K562 (cell line): ENCODE data around the gene FAM234B. TPM values are rescaled to one million over a fixed set of nuclear protein-coding genes. Genes with fewer than 3 reads are reported as not detected.

Source experiments
- ATAC-seq: fragments of 200-7000 bp; cut with Tn5 transposase; 3 replicates; pipeline ENCODE4 v1.9.1; 2020; ENCODE audit warnings: moderate library complexity
- BruUV-seq: library from RNA; stranded (reverse); fragments of 400-500 nt; replicated peaks from 2 replicates; lab custom pipeline; 2021; lab: Mats Ljungman, UMichigan
- CTCF ChIA-PET: fragments of 300-600 bp; formaldehyde crosslinking; extraction: SDS; loops from one replicate; lab custom pipeline; 2021; ENCODE audit warnings: low intra/inter-chr PET ratio; lab: Yijun Ruan, JAX
- POLR2A ChIA-PET: fragments of 300-600, 350-650 bp; sonication (Branson Sonifier 250); formaldehyde crosslinking; extraction: SDS; loops from one replicate; lab custom pipeline; 2021; ENCODE audit warnings: antibody characterized with exemption, inconsistent platforms; lab: Yijun Ruan, JAX
- DNase-seq, 4 experiments: peaks; one replicate each; pipeline versions ENCODE4 v3.0.0 to v3.0.0-alpha.2; 2011 to 2018; ENCODE audit warnings: low spot score in 3 of 4, mixed read lengths in 3 of 4; ENCODE audit errors: extremely low read depth in 1 of 4
- FAIRE-seq: peaks from 2 replicates; lab custom pipeline; 2011; peaks lifted over from hg19 to GRCh38; lab: Jason Lieb, UNC
- H2AFZ ChIP-seq: 2 replicates; pipeline ENCODE4 v1.6.0; 2011; ENCODE audit warnings: low read depth, low read length, control low read depth, inconsistent platforms
- H3K27ac ChIP-seq: fragments of 200-600 bp; 3 replicates; pipeline ENCODE4 v1.8.0; 2011; ENCODE audit warnings: low read depth, mild to moderate bottlenecking, control low read depth, inconsistent platforms, low read length, moderate library complexity, mixed read lengths; ENCODE audit errors: extremely low read depth
- H3K27me3 ChIP-seq, 2 experiments: fragments of 300-600 bp in 1 of 2; 2 replicates in 1 of 2; 3 replicates in 1 of 2; pipeline versions ENCODE4 v1.6.0 to v1.8.0; 2011; ENCODE audit warnings: inconsistent platforms in 2 of 2, low read length in 2 of 2, mild to moderate bottlenecking in 1 of 2, mixed read lengths in 1 of 2, moderate library complexity in 1 of 2; ENCODE audit not compliant: control insufficient read depth in 2 of 2, insufficient read depth in 2 of 2
- H3K36me3 ChIP-seq: fragments of 300-600 bp; 3 replicates; pipeline ENCODE4 v1.8.0; 2011; ENCODE audit warnings: mild to moderate bottlenecking, low read length, inconsistent platforms; ENCODE audit not compliant: control insufficient read depth, insufficient read depth
- H3K4me1 ChIP-seq, 2 experiments: fragments of 200-600 bp in 1 of 2; replicated peaks in 1 of 2; 2 replicates in 1 of 2; 3 replicates in 1 of 2; pipeline versions ENCODE4 v1.5.1 to v1.8.0; 2011; ENCODE audit warnings: inconsistent platforms in 2 of 2, low read length in 2 of 2, mild to moderate bottlenecking in 1 of 2, mixed read lengths in 1 of 2, moderate library complexity in 1 of 2; ENCODE audit not compliant: control insufficient read depth in 2 of 2, insufficient read depth in 2 of 2
- H3K4me2 ChIP-seq: 2 replicates; pipeline ENCODE4 v1.6.1; 2011; ENCODE audit warnings: low read length, control low read depth, inconsistent platforms, mixed read lengths; ENCODE audit not compliant: insufficient read depth
- H3K4me3 ChIP-seq: fragments of 200-600 bp; sonication (generic), shearing (Covaris generic); 2 replicates; pipeline ENCODE4 v1.5.1; 2016; ENCODE audit warnings: control low read depth, inconsistent platforms
- H3K79me2 ChIP-seq: fragments of 200-600 bp; 3 replicates; pipeline ENCODE4 v1.8.0; 2011; ENCODE audit warnings: low read length, inconsistent platforms; ENCODE audit not compliant: control insufficient read depth, insufficient read depth
- H3K9ac ChIP-seq, 2 experiments: 2 replicates each; pipeline versions ENCODE4 v1.6.0 to v1.6.1; 2011; ENCODE audit warnings: low read depth in 2 of 2, low read length in 2 of 2, control low read depth in 1 of 2, inconsistent platforms in 1 of 2, mild to moderate bottlenecking in 1 of 2, mixed read lengths in 1 of 2; ENCODE audit not compliant: insufficient read depth in 1 of 2
- H3K9me1 ChIP-seq: one replicate; pipeline ENCODE4 v1.6.0; 2011; ENCODE audit warnings: inconsistent platforms, mild to moderate bottlenecking, low read length, moderate library complexity; ENCODE audit not compliant: control insufficient read depth, insufficient read depth
- H3K9me3 ChIP-seq: replicated peaks from 2 replicates; pipeline ENCODE4 v1.5.1; 2011; ENCODE audit warnings: low read depth, low read length, inconsistent platforms; ENCODE audit not compliant: control insufficient read depth, insufficient read depth
- H4K20me1 ChIP-seq: replicated peaks from 2 replicates; pipeline ENCODE4 v1.6.1; 2011; ENCODE audit warnings: low read length, inconsistent platforms, mixed read lengths; ENCODE audit not compliant: control insufficient read depth, insufficient read depth
- ATF3 ChIP-seq, 2 experiments: fragments of 450-650 bp in 1 of 2; sonication (generic) in 1 of 2; formaldehyde crosslinking in 1 of 2; IDR thresholded peaks in 1 of 2; conservative IDR thresholded peaks in 1 of 2; 2 replicates each; pipeline versions ENCODE4 v1.6.1 to v1.8.1; 2016 to 2023; ENCODE audit warnings: mild to moderate bottlenecking in 2 of 2, moderate library complexity in 2 of 2, inconsistent platforms in 1 of 2, missing genetic modification reagents in 1 of 2
- CHD2 ChIP-seq: IDR thresholded peaks from 2 replicates; pipeline ENCODE4 v1.6.1; 2011; ENCODE audit warnings: low read depth, low read length
- ETV1 ChIP-seq: fragments of 450-650 bp; conservative IDR thresholded peaks from 2 replicates; pipeline ENCODE4 v1.6.1; 2016; ENCODE audit warnings: missing genetic modification characterization, control low read depth, low read depth, missing compliant biosample characterization
- JUND ChIP-seq, 2 experiments: IDR thresholded peaks; 2 replicates in 1 of 2; 3 replicates in 1 of 2; pipeline ENCODE4 v1.6.1; 2011; ENCODE audit warnings: borderline replicate concordance in 2 of 2, low read depth in 2 of 2, low read length in 2 of 2, improper control_type of control experiment in 1 of 2, missing biosample characterization in 1 of 2, missing genetic modification characterization in 1 of 2, missing genetic modification reagents in 1 of 2
- KAT8 ChIP-seq: fragments of 450-650 bp; IDR thresholded peaks from 2 replicates; pipeline ENCODE4 v1.6.1; 2016; ENCODE audit warnings: low read depth, mild to moderate bottlenecking
- LARP7 ChIP-seq: fragments of 450-650 bp; IDR thresholded peaks from 2 replicates; pipeline ENCODE4 v1.6.1; 2016
- SNIP1 ChIP-seq: fragments of 450-650 bp; IDR thresholded peaks from 2 replicates; pipeline ENCODE4 v1.7.1; 2017; ENCODE audit warnings: low read depth, mild to moderate bottlenecking
- TAF7 ChIP-seq: fragments of 450-650 bp; IDR thresholded peaks from 2 replicates; pipeline ENCODE4 v1.6.1; 2016; ENCODE audit warnings: missing genetic modification characterization, missing compliant biosample characterization
- THAP12 ChIP-seq: fragments of 250-450 bp; sonication (Bioruptor Pico); IDR thresholded peaks from 2 replicates; pipeline ENCODE4 v1.9.0; 2021; ENCODE audit warnings: mild to moderate bottlenecking, inconsistent platforms
- ZNF444 ChIP-seq: fragments of 250-450 bp; sonication (Bioruptor Pico); IDR thresholded peaks from 2 replicates; pipeline ENCODE4 v1.4.0; 2020; ENCODE audit warnings: mild to moderate bottlenecking, moderate library complexity
- ZNF707 ChIP-seq: fragments of 250-450 bp; sonication (Bioruptor Pico); conservative IDR thresholded peaks from 2 replicates; pipeline ENCODE4 v1.8.0; 2022; ENCODE audit warnings: inconsistent platforms, mild to moderate bottlenecking, moderate library complexity
- ZNF75A ChIP-seq: fragments of 450-650 bp; formaldehyde crosslinking; IDR thresholded peaks from 2 replicates; pipeline ENCODE4 v1.4.0; 2020; ENCODE audit warnings: mild to moderate bottlenecking
- WGBS: fragments of 100-300 bp; shearing (Covaris generic); methylation state at CpG from one replicate; pipeline ENCODE4 v1.1.6; 2016; ENCODE audit warnings: low coverage, mixed read lengths; ENCODE audit not compliant: insufficient coverage; ENCODE audit errors: missing lambda C conversion rate; 5-methylcytosine and 5-hydroxymethylcytosine counted together
- in situ Hi-C: fragments of 300-500 bp; cut with MboI; formaldehyde crosslinking; loops from 4 replicates; pipeline ENCODE4 v1.15.0; 2018; ENCODE audit warnings: inconsistent platforms, mixed read lengths
- intact Hi-C: fragments of 100-400 bp; cut with micrococcal nuclease; formaldehyde crosslinking; loops from 2 replicates; pipeline ENCODE4 v1.14.2; 2022
- polyA plus RNA-seq, 8 experiments: library from polyadenylated mRNA; depleted of rRNA in 4 of 8; stranded (reverse) in 5 of 8; unstranded in 3 of 8; fragments of >200 nt; fragmentation: Nextera tagmentation in 2 of 8; fragmentation: Illumina TruSeq in 1 of 8; extraction: Ambion mirVana in 2 of 8; extraction: Trizol in 1 of 8; gene quantifications; 2 replicates each; pipeline versions ENCODE4 v1.2.1 to v1.2.3, GENCODE V29; 2011 to 2014; ENCODE audit warnings: inconsistent platforms in 1 of 8, missing spikeins in 1 of 8
- total RNA-seq, 7 experiments: library from RNA; depleted of rRNA in 6 of 7; stranded (reverse); fragments of >200 nt in 6 of 7; fragmentation: Illumina TruSeq in 2 of 7; extraction: Trizol in 2 of 7; gene quantifications; 2 replicates each; pipeline versions ENCODE4 v1.2.1 to v1.2.3, GENCODE V29; 2011 to 2021; ENCODE audit warnings: low replicate concordance in 1 of 7

FAM234B gene
- total and polyA plus RNA-seq, 9 of the 15 experiments (the other 6 are each of a cell fraction or from before 2014, with no cell fraction given) = 1.00 to 4.3 (median 2.0) TPM

- ChIA-PET POLR2A (interaction anchor here (0.6 to 1.1 kb wide), 3 partner anchors 34 to 298 kb away, joined by 3 read pairs; no protein-coding TSS in a partner anchor), CTCF (no interaction called here)
- Histone ChIP-seq H3K27me3 (peaks cover 2 to 41% of the 10 kb centered on the region in 2 experiments; a peak in 2 of 5 replicates), H3K4me2 (no peak overlapping the region), H3K9me1 (no peaks in the 10 kb centered on the region), H3K79me2 (no peaks in the 10 kb centered on the region), H3K4me1 (no peaks in the 10 kb centered on the region), H3K4me3 (no peak overlapping the region), H3K9ac (no peak overlapping the region), H2AFZ (no peak overlapping the region), H4K20me1 (no peaks in the 10 kb centered on the region; the same call in 1 of the 2 replicates), H3K27ac (no peak overlapping the region), H3K9me3 (no peaks in the 10 kb centered on the region), H3K36me3 (no peaks in the 10 kb centered on the region)
- FAIRE-seq (no peak), ATAC-seq (no peak), DNase-seq (no peak)
- TF ChIP-seq ETV1 (tag) (no peak), ZNF75A (no peak)
- no TSS peak for BruUV-seq
- in situ Hi-C loops = no loop called here
- intact Hi-C loops = no loop called here
- WGBS = 2% methylated on average over 7 of the region's 7 CpGs
These were observed 41.9 kb downstream of the FAM234B start for GRCh38 chr12:13085968-13086686.

GRCh38 chr12:13087766-13088165, 43.6 kb downstream of the FAM234B start:
- Histone ChIP-seq H3K27me3 (peaks cover 2 to 47% of the 10 kb centered on the region in 2 experiments; a peak in 2 of 5 replicates), H3K79me2 (no peaks in the 10 kb centered on the region), H3K36me3 (no peaks in the 10 kb centered on the region), H3K4me2 (no peak overlapping the region), H3K4me1 (no peaks in the 10 kb centered on the region), H3K9me3 (no peaks in the 10 kb centered on the region), H3K27ac (no peak overlapping the region), H3K4me3 (no peak overlapping the region), H4K20me1 (no peaks in the 10 kb centered on the region; the same call in 1 of the 2 replicates), H2AFZ (no peak overlapping the region), H3K9me1 (no peaks in the 10 kb centered on the region), H3K9ac (no peak overlapping the region)
- POLR2A ChIA-PET = interaction anchor here (0.6 kb wide), 1 partner anchor 41 kb away, joined by 4 read pairs; no protein-coding TSS in a partner anchor
- 9% methylated on average over 5 of the region's 5 CpGs for WGBS
- FAIRE-seq (no peak), DNase-seq (no peak), ATAC-seq (no peak)
- in situ Hi-C loops = no loop called here
- BruUV-seq = no TSS peak
- CTCF ChIA-PET = no interaction called here
- intact Hi-C loops = no loop called here
- TF ChIP-seq KAT8 = no peak
- TF ChIP-seq THAP12 (CRISPR knock-in tag) = no peak
- no peak for TF ChIP-seq SNIP1
- TF ChIP-seq ZNF707 (CRISPR knock-in tag) = no peak
- no peak for TF ChIP-seq CHD2
- TF ChIP-seq TAF7 (tag) = no peak
- TF ChIP-seq ZNF444 (CRISPR knock-in tag) = no peak
- TF ChIP-seq LARP7 = no peak
- TF ChIP-seq JUND (IDR thresholded peaks at IDR 0.05; ENCODE audit: borderline replicate concordance, low read depth, low read length) = no peak
- no peak for TF ChIP-seq JUND (tag; IDR thresholded peaks at IDR 0.05; ENCODE audit: borderline replicate concordance, low read depth, low read length)
- TF ChIP-seq ATF3 (IDR thresholded peaks at IDR 0.05) = no peak
- TF ChIP-seq ATF3 (CRISPR knock-in tag; conservative IDR thresholded peaks at IDR 0.05) = no peak
